GM18508 (cell line): ENCODE data around the gene SAMSN1.

Source experiments
- ATAC-seq: cut with Tn5 transposase; IDR thresholded peaks from one replicate; pipeline ENCODE4 v1.9.1; 2021; ENCODE audit warnings: moderate number of reproducible peaks; ENCODE audit not compliant: insufficient read depth, unreplicated experiment

Gene SAMSN1

DNA sequence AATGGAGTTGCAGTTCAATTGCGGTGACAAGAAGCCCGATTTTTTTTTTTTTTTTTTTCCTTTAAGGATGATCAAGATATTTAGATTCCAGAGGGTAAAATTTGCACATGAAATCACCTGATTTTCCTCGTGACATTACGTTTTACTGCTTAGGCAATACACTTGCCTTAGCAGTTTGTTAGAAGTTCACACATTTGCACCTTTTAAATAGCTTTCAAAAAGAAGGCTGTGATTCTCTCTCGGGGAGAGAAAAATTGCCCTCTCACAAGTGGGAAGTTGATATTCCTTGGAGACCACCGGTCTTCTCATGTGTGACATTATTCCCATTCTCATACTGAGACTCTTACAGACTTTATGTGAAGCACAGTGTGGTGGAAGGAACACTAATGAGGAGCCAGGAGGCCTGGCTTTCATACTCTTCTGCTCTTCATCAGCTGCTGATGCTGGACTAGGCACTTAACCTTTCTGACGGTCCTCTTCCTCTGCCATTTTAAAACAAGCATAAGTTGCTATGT lies 93.3 kb downstream of the SAMSN1 start:
- ATAC-seq: no peak

DNA sequence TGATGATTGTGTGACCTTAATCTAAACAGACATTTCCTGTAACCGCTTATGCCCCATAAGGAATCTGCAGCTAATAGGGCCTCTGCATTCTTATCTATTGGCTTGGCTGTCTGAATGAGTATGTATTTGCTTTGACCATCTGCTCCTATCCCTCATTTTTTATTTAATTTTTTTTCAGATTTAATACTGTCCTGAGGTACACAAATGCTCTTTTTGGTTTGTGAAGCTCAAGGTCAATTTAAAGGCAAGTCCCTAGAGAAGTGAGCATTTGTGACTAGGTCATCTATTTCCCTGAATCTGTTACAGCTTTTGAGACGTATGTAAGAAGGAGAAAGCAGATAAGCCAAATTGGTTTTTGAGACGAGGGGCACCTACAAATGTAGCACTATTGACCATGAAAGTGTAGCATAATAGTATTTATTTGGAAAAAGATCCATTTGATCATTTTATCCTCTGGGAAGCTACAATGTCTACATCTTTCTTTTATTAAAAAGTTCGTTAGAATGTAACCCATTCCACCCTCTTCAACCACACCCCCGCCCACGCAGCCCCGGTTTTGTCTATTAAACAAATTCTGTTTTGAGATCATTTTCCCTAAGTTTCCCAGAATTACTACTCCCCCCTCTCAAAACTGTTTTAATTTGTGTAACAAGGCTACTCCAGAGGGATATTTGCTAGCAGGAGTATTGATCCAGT lies 93.9 kb downstream of the SAMSN1 start:
- no peak for ATAC-seq

DNA sequence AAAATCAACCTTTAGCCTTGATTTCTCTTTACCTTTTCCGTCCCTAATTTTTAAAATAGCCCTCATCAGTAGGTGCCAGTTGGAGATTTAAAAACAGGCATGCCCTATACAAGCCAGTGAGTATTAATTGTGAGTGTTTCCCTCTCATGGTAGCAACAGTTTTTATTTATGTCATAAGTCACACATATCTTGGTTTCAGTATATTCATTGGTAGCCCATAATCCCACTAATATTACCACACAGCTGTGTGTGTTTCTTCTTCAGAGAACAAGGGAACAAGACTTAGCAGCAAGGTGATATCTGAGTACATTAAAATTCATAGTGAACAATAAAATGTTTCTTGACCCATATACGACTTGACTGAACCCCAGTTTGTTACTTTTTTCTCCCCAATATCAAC lies 94.6 kb downstream of the SAMSN1 start:
- no peak for ATAC-seq

DNA sequence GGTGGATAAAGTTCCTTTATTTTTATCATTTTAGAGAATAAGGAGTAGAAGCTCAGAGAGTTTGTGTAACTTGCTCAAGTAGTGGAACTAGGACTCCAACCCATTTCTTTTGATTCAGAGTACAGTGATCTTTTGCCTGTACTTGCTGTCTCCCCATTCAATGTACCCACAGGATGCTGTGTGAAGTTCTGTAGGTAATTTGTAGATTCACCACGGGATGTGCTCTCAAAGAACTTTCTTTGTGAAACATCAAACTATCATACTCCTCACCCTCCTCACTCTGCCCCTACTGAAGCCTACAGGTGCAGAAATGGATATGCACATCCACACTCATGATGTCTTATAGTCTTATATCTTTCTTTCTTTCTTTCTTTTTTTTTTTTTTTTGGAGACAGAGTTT lies 97.3 kb downstream of the SAMSN1 start:
- no peak for ATAC-seq

DNA sequence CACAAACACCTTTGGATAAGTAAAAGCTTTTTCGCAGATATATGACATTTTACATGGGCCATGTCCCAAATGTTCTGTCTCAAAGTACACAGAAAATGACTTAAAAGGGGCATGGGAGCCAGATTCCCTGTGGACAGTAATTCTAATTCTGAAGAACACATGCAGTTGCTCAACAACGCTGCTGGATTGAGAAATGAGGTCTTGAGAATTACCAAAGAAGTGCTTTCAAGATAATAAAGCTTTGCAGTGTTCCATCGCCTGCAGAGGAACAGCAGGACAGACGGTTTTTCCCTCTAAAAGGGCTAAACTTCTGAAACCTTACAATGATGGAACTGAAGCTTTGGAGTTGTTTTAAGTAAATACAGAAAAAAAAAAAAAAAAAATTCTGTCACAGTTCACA lies 107.9 kb downstream of the SAMSN1 start:
- no peak for ATAC-seq

DNA sequence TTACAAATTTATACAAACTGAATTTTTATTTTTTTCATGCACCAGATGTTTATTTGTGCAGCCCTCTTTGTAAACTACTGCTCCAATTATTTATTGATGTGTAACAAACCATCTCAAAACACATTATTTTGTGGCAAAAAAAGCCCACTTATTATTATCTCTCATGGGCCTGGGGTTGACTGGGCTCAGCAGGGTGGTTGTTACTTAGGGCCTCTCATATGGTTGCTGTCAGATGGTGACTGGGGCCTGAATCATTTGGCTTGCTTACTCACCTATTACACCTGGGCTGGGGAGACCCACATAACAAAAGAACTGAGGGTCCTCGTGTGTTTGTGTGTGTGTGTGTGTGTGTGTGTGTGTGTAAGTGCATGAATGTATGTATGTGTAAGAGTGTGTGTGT lies 110.7 kb downstream of the SAMSN1 start:
- no peak for ATAC-seq
